ENCODE measurements around the gene LHX1.

LHX1 gene

DNA sequence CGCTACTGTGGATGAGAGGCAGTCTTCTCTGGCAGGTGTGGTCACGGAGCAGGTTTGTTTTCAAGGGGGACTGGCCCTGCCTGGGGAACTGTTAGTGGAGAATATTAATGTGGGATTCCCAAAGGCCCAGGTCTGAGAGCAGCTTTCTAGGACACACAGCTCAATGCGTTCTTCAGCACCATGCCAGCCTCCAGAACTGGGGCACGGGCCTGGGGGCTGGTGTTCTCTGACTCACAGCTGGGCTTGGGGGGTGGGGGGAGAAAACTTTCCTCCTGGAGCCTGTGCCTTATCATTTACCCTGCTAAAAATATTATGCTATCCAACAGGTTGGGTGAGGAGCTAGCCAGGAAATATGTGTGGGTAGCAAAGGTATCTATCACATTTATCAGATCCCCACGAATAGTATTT, 13.5 kb upstream of the LHX1 start:
- no peak overlapping the region for H3K27ac ChIP-seq
- TF ChIP-seq ZFX (IDR thresholded peaks at IDR 0.05) = no peak
- TF ChIP-seq, protein P1, sequence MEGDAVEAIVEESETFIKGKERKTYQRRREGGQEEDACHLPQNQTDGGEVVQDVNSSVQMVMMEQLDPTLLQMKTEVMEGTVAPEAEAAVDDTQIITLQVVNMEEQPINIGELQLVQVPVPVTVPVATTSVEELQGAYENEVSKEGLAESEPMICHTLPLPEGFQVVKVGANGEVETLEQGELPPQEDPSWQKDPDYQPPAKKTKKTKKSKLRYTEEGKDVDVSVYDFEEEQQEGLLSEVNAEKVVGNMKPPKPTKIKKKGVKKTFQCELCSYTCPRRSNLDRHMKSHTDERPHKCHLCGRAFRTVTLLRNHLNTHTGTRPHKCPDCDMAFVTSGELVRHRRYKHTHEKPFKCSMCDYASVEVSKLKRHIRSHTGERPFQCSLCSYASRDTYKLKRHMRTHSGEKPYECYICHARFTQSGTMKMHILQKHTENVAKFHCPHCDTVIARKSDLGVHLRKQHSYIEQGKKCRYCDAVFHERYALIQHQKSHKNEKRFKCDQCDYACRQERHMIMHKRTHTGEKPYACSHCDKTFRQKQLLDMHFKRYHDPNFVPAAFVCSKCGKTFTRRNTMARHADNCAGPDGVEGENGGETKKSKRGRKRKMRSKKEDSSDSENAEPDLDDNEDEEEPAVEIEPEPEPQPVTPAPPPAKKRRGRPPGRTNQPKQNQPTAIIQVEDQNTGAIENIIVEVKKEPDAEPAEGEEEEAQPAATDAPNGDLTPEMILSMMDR (conservative IDR thresholded peaks at IDR 0.05) = no peak

DNA sequence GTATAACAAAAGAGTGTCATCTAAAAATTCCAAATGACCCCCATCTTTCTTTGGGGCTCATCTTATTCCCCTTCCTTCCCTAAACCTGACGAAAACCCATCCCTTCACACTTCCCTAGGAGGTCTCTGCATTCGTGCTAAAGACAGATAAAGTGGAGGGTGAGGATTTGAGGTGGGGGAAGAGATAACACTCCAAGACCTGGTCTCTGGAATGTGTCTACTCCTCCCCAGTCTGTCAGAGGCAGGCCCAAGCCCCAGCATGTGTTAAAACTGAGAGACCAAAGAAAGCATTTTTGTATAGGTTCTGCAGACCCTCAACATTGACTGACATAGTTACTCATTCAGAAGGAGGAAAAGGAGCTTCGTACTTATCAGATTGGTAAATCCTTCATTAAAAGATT, 11.0 kb upstream of the LHX1 start:
- no peak overlapping the region for H3K27ac ChIP-seq
- TF ChIP-seq, protein P1 (conservative IDR thresholded peaks at IDR 0.05) = no peak
- no peak for TF ChIP-seq ZFX (IDR thresholded peaks at IDR 0.05)

DNA sequence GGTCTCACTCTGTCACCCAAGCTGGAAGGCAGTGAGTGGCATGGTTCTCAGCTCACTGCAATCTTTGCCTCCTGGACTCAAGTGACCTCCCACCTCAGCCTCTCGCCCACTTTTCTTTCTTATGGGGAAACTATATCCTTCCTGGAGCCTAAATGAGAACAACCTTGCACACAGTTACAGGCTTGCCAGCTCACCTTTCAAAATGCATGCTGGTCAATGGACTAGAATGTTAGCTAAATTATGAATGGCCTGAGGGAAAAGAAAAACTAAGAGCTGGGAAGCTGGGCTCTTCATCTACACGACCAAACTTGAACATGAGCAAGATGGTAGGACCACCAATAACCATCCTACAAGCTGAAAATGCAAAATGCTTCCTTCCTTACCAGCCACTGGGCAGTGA, 10.6 kb upstream of the LHX1 start:
- no peak overlapping the region for H3K27ac ChIP-seq
- TF ChIP-seq ZFX (IDR thresholded peaks at IDR 0.05) = no peak
- TF ChIP-seq, protein P1 (conservative IDR thresholded peaks at IDR 0.05) = no peak

DNA sequence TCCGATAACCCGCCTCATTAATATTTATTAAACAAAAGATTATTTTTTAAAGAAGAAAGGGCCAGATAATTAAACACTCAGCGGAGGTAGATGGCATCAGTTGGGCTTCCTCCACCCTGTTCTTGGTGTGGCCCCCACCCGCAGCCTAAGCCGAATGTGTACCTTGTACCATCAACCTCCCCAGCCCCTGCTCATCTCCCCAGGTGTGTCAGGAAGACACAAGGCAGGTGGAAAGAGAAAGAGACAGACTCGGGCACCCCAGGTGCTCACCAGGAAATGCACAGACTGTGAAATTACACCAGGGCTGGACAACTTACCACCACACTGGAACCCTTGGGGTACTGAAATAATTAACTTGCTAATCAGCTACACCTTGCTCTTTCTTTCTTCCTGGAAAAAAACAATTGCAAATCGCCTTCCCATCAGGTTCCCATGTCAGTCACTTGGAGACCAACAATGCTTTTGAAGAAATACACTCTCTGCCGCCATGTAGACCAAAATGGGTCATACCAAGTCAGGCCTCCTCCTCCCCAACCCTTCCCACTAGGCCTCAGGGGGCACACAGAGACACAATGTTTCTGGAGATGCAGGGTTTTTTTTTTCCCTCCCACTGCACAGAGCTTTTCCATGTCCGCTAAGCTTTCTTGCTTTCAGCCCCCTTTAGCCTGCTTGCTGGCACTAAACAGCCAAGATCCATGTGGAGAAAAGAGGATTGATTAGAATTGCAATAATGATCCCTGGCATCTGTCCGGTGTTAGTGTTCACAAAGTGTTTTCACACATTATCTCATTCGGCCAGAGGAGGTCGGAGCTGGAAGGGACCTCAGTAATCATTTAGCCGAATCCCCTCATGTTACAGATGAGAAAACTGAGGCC, 8.6 kb upstream of the LHX1 start:
- H3K27ac ChIP-seq = no peak overlapping the region
- no peak for TF ChIP-seq ZFX (IDR thresholded peaks at IDR 0.05)
- TF ChIP-seq, protein P1 (conservative IDR thresholded peaks at IDR 0.05) = no peak

DNA sequence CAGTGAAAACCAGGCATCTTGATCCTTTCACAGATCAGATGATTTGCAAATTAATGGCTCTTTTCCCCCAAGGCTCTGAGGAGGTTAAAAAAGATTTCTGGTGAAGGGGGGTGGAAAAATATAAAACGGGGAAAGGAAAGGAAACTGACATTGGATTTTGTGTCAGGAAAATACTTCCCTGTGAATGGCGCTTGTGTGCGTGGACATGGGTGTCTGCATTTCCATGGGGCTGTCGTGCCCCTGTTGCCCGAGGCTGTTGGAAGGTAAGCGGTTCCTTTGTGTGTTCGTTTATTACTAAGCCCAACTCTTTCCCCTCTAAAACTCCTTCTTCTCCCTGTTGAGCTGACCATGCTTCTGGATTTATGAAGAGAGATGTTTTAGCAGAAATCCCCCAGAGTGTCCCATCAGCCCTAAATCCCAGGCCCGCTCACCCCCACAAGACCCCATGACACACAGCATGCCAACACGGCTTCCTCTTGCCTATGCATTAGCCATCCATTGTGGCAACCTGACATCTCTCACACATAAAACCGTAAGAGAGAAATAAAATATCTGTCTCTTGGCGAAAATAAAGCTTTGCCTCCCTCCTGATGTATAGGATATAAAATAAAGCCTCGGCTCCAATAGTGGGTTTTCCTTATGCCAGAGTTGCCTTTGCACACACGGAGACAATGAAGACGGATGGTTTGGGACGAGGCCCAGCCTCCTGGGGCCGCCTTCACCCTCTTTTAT, 7.3 kb upstream of the LHX1 start:
- H3K27ac ChIP-seq = no peak overlapping the region
- TF ChIP-seq ZFX (IDR thresholded peaks at IDR 0.05) = no peak
- TF ChIP-seq, protein P1 (conservative IDR thresholded peaks at IDR 0.05) = no peak

DNA sequence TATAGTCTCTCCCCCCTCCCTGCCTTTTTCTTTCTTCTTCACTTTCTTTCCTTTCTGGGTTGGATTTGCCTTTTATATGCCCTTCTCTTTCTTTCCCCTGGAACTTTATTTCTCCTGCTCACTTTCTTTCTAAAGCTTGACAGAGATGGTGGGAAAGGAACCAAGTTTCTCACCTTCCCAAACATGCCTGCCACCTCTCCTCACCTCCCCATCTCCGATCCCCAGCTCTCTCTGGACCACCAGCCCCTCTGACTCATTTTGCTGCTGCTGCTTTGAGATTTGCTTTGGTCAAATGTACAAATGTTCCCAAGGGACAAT, 6.7 kb upstream of the LHX1 start:
- no peak for TF ChIP-seq ZFX (IDR thresholded peaks at IDR 0.05)
- TF ChIP-seq, protein P1 (conservative IDR thresholded peaks at IDR 0.05) = no peak
- no peak overlapping the region for H3K27ac ChIP-seq

DNA sequence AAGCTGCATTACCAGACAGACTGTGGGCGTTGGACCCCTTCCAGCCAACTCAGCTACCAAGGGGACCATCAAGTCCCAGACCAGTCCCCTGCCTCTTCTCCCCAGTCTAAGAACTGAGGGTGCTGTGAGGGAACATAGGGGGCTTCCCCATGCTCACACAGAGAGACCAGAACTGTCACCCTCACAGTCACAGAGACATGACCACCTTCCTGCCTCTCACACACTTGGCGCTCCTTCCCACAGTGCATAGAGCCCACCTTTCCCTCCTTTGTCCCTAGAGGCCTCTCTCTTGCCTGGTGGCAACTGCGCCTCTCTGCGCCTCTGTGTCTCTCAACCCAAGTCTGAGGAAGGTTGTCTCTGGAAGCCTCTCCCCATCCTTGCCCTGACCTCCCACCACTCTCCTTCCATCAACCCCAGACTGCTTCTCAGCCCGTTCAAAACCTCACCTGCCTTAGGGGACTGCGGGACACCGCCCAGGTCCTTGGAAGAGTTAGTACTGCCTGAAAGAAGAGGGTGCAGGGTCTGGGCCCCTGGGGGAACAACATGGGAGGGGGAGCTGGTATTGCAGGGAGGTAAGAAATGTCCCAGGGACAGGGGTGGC, 6.1 kb upstream of the LHX1 start:
- H3K27ac ChIP-seq = no peak overlapping the region
- TF ChIP-seq, protein P1 (conservative IDR thresholded peaks at IDR 0.05) = no peak
- TF ChIP-seq ZFX (IDR thresholded peaks at IDR 0.05) = no peak

Data from C4-2B (cell line).